IMR-90 (cell line): Measurements from ENCODE around the gene MEGF10.
"Not testable (repeated sequence)": the region's sequence is repeated elsewhere in the genome, so short reads cannot be mapped to it uniquely, and the experiment has no call there.

ENCODE experiments used
- CEBPB ChIP-seq: IDR thresholded peaks from 2 replicates; pipeline ENCODE4 v1.6.1; 2012; ENCODE audit warnings: low read depth, low read length, improper control_type of control experiment
- FOS ChIP-seq: fragments of 150-350 bp; IDR thresholded peaks from 2 replicates; pipeline ENCODE4 v1.6.1; 2016; ENCODE audit warnings: low read depth, low read length
- MAFK ChIP-seq: IDR thresholded peaks from 2 replicates; pipeline ENCODE4 v1.6.1; 2012; ENCODE audit warnings: low read depth, low read length, improper control_type of control experiment
- MXI1 ChIP-seq: IDR thresholded peaks from 2 replicates; pipeline ENCODE4 v1.6.1; 2012; ENCODE audit warnings: low read depth, mild to moderate bottlenecking, low read length, moderate library complexity, borderline replicate concordance
- POLR2A ChIP-seq: IDR thresholded peaks from 2 replicates; pipeline ENCODE4 v1.6.1; 2012; ENCODE audit warnings: mild to moderate bottlenecking, low read depth, low read length
- RAD21 ChIP-seq: IDR thresholded peaks from 2 replicates; pipeline ENCODE4 v1.6.1; 2012; ENCODE audit warnings: low read length, improper control_type of control experiment
- RCOR1 ChIP-seq: IDR thresholded peaks from 2 replicates; pipeline ENCODE4 v1.6.1; 2012; ENCODE audit warnings: mild to moderate bottlenecking, low read length, improper control_type of control experiment; ENCODE audit not compliant: insufficient replicate concordance
- RFX5 ChIP-seq: IDR thresholded peaks from 2 replicates; pipeline ENCODE4 v1.8.0; 2012; ENCODE audit warnings: low read depth, mild to moderate bottlenecking, low read length, moderate library complexity
- SMC3 ChIP-seq: fragments of 150-350 bp; IDR thresholded peaks from 2 replicates; pipeline ENCODE4 v1.6.1; 2016; ENCODE audit warnings: low read depth, mild to moderate bottlenecking, antibody characterized with exemption, low read length, moderate library complexity
- TF ChIP-seq, protein P1 (sequence below): fragments of 150-350 bp; IDR thresholded peaks from 2 replicates; pipeline ENCODE4 v1.6.1; 2017; ENCODE audit warnings: mild to moderate bottlenecking, antibody characterized with exemption, low read length, low read depth
- TF ChIP-seq, protein P2 (sequence below): conservative IDR thresholded peaks from 2 replicates; pipeline ENCODE4 v1.5.1; 2012; ENCODE audit warnings: mild to moderate bottlenecking, low read depth, low read length, improper control_type of control experiment

DNA sequence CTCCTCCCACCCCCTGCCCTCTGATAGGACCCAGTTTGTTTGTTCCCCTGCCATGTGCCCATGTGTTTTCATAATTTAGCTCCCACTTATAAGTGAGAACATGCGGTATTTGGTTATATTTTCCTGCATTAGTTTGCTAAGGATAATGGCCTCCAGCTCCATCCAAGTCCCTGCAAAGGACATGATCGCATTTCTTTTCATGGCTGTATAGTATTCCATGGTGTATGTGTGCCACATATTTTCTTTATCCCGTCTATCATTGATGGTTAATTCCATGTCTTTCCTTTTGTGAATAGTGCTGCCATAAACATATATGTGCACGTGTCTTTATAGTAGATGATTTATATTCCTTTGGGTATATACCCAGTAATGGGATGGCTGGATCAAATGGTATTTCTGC is 19.9 kb upstream of the MEGF10 start:
- TF ChIP-seq, protein P1, sequence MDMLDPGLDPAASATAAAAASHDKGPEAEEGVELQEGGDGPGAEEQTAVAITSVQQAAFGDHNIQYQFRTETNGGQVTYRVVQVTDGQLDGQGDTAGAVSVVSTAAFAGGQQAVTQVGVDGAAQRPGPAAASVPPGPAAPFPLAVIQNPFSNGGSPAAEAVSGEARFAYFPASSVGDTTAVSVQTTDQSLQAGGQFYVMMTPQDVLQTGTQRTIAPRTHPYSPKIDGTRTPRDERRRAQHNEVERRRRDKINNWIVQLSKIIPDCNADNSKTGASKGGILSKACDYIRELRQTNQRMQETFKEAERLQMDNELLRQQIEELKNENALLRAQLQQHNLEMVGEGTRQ, result not testable (repeated sequence)
- TF ChIP-seq, protein P2, sequence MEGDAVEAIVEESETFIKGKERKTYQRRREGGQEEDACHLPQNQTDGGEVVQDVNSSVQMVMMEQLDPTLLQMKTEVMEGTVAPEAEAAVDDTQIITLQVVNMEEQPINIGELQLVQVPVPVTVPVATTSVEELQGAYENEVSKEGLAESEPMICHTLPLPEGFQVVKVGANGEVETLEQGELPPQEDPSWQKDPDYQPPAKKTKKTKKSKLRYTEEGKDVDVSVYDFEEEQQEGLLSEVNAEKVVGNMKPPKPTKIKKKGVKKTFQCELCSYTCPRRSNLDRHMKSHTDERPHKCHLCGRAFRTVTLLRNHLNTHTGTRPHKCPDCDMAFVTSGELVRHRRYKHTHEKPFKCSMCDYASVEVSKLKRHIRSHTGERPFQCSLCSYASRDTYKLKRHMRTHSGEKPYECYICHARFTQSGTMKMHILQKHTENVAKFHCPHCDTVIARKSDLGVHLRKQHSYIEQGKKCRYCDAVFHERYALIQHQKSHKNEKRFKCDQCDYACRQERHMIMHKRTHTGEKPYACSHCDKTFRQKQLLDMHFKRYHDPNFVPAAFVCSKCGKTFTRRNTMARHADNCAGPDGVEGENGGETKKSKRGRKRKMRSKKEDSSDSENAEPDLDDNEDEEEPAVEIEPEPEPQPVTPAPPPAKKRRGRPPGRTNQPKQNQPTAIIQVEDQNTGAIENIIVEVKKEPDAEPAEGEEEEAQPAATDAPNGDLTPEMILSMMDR, result not testable (repeated sequence)
- TF ChIP-seq POLR2A, MXI1, SMC3, CEBPB, RAD21, MAFK, RCOR1, RFX5, FOS: not testable (repeated sequence)
